Measurements from ENCODE around the gene PPP1R2B. TPM values are rescaled to one million over a fixed set of nuclear protein-coding genes. Genes with fewer than 3 reads are reported as not detected.

Gene PPP1R2B
- total RNA-seq, 1 experiment from 2014 or later, result not detected

DNA sequence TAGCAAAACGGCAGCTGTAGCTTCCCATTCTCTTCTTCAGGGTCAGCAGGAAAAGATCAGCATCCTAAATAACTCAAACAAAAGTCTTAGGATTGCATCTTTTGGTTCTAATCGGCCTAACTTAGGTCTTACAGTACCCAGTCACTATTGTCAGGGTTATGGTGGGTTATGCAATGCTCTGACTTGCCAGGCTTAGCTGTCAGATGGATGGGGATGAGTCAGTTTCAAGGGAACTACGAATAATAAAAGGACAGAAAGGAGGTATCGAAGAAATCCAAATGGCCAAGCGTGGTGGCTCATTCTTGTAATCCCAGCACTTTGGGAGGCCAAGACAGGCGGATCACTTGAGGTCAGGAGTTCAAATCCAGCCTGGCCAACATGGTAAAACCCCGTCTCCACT, 46.5 kb downstream of the PPP1R2B start:
- intact Hi-C loops (cut with micrococcal nuclease; ENCODE audit: unreplicated experiment), result no loop called here
- H3K27ac ChIP-seq, result no peak overlapping the region
- H3K9me2 ChIP-seq (ENCODE audit: insufficient read depth), result no peaks in the 10 kb centered on the region
- H2AFZ ChIP-seq, result no peak overlapping the region
- H3F3A ChIP-seq (ENCODE audit: insufficient read depth, low read depth), result no peaks in the 10 kb centered on the region
- TF ChIP-seq EZH2 (IDR thresholded peaks at IDR 0.05; ENCODE audit: low read depth), result no peak
- TF ChIP-seq, protein P1, sequence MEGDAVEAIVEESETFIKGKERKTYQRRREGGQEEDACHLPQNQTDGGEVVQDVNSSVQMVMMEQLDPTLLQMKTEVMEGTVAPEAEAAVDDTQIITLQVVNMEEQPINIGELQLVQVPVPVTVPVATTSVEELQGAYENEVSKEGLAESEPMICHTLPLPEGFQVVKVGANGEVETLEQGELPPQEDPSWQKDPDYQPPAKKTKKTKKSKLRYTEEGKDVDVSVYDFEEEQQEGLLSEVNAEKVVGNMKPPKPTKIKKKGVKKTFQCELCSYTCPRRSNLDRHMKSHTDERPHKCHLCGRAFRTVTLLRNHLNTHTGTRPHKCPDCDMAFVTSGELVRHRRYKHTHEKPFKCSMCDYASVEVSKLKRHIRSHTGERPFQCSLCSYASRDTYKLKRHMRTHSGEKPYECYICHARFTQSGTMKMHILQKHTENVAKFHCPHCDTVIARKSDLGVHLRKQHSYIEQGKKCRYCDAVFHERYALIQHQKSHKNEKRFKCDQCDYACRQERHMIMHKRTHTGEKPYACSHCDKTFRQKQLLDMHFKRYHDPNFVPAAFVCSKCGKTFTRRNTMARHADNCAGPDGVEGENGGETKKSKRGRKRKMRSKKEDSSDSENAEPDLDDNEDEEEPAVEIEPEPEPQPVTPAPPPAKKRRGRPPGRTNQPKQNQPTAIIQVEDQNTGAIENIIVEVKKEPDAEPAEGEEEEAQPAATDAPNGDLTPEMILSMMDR (conservative IDR thresholded peaks at IDR 0.05), result no peak
- no peaks in the 10 kb centered on the region for H3K79me2 ChIP-seq (ENCODE audit: low read depth)
- no peaks in the 10 kb centered on the region for H3K9me3 ChIP-seq (ENCODE audit: insufficient read depth, low read depth)
- no peaks in the 10 kb centered on the region for H4K20me1 ChIP-seq (ENCODE audit: insufficient read depth)
- H3K36me3 ChIP-seq (ENCODE audit: low read depth), result no peaks in the 10 kb centered on the region
- H3K4me3 ChIP-seq, result no peak overlapping the region
- peaks cover 21% of the 10 kb centered on the region for H3K27me3 ChIP-seq (ENCODE audit: insufficient read depth, low read depth)
- POLR2A ChIA-PET (ENCODE audit: unreplicated experiment), result no interaction called here
- H3K4me1 ChIP-seq (replicated peaks; ENCODE audit: insufficient read depth), result no peaks in the 10 kb centered on the region
- CTCF ChIA-PET, result no interaction called here
- BruUV-seq (replicated peaks), result no TSS peak
- no peak overlapping the region for H3K4me2 ChIP-seq
- no peak for DNase-seq

Other genes with a start within 250 kb of the PPP1R2B start
- not detected in 2 replicates for gene TIMD4, start 112.9 kb downstream of the PPP1R2B start, total RNA-seq (2021)
- not detected in 2 replicates for gene HAVCR1, start 208.8 kb downstream of the PPP1R2B start, total RNA-seq (2021)